Measurements from ENCODE around the gene OR52A5. TPM values are rescaled to one million over a fixed set of nuclear protein-coding genes. Genes with fewer than 3 reads are reported as not detected.

Gene OR52A5
- polyA plus RNA-seq, 1 of the 3 experiments (the other 2 are of a cell fraction): not detected

- POLR2A ChIA-PET: no interaction called here
Observed at GRCh38 chr11:5096011-5096410, 42.1 kb downstream of the OR52A5 start.

More at GRCh38 chr11:5096011-5096410, 42.1 kb downstream of the OR52A5 start:
- Histone ChIP-seq H3K4me2 (no peak overlapping the region), H3K4me1 (ENCODE audit: control insufficient read depth in 1 of 2, insufficient read depth in 2 of 2, low read depth in 1 of 2, low read length in 1 of 2) (no peaks in the 10 kb centered on the region), H2AFZ (ENCODE audit: low read depth) (no peak overlapping the region), H3K9me3 (no peaks in the 10 kb centered on the region), H3K27me3 (ENCODE audit: insufficient read depth) (no peaks in the 10 kb centered on the region), H3K4me3 (ENCODE audit: low read depth in 2 of 2, low read length in 1 of 2) (no peak overlapping the region), H3F3A (replicated peaks; ENCODE audit: insufficient read depth) (no peaks in the 10 kb centered on the region), H3K9ac (no peak overlapping the region), H3K79me2 (ENCODE audit: insufficient read depth) (no peaks in the 10 kb centered on the region), H3K9me2 (no peaks in the 10 kb centered on the region), H3K36me3 (replicated peaks in 1 of 2; ENCODE audit: control insufficient read depth in 1 of 2, insufficient read depth in 2 of 2, low read length in 1 of 2) (no peaks in the 10 kb centered on the region), H4K20me1 (ENCODE audit: insufficient read depth) (no peaks in the 10 kb centered on the region), H3K27ac (ENCODE audit: low read depth in 2 of 2, low read length in 1 of 2) (no peak overlapping the region)
- 2% methylated on average over 2 of the region's 2 CpGs for WGBS (ENCODE audit: low lambda C conversion rate)
- no peak for DNase-seq
- TF ChIP-seq IRF3 (IDR thresholded peaks at IDR 0.05; ENCODE audit: low read depth, low read length) (no peak), MEF2A (IDR thresholded peaks at IDR 0.05; ENCODE audit: borderline replicate concordance, low read depth) (no peak), EP300 (IDR thresholded peaks at IDR 0.05; ENCODE audit: borderline replicate concordance in 1 of 2, low read depth in 1 of 2, low read length in 1 of 2) (no peak), NFIC (IDR thresholded peaks at IDR 0.05; ENCODE audit: borderline replicate concordance) (no peak), USF2 (IDR thresholded peaks at IDR 0.05; ENCODE audit: borderline replicate concordance, low read depth, low read length) (no peak), ZBTB33 (IDR thresholded peaks at IDR 0.05; ENCODE audit: borderline replicate concordance, low read depth) (no peak), TCF12 (IDR thresholded peaks at IDR 0.05) (no peak), GABPA (IDR thresholded peaks at IDR 0.05; ENCODE audit: low read depth) (no peak), RCOR1 (IDR thresholded peaks at IDR 0.05; ENCODE audit: low read length) (no peak), REST (IDR thresholded peaks at IDR 0.05; ENCODE audit: low read depth, low read length) (no peak), SIN3A (IDR thresholded peaks at IDR 0.05; ENCODE audit: borderline replicate concordance, low read depth, low read length) (no peak), TEAD4 (IDR thresholded peaks at IDR 0.05; ENCODE audit: borderline replicate concordance, insufficient read depth) (no peak), MXI1 (IDR thresholded peaks at IDR 0.05; ENCODE audit: low read depth, low read length) (no peak), TAF1 (IDR thresholded peaks at IDR 0.05; ENCODE audit: borderline replicate concordance, low read depth, low read length) (no peak), JUND (IDR thresholded peaks at IDR 0.05) (no peak)
- CTCF ChIA-PET: no interaction called here

Data from SK-N-SH (cell line).